ENCODE measurements around the gene POLG2.
A peak's percentile ranks its signal among the peaks of the same experiment; 100 is the strongest.
"Not testable (repeated sequence)": the region's sequence is repeated elsewhere in the genome, so short reads cannot be mapped to it uniquely, and the experiment has no call there.

The POLG2 gene

DNA sequence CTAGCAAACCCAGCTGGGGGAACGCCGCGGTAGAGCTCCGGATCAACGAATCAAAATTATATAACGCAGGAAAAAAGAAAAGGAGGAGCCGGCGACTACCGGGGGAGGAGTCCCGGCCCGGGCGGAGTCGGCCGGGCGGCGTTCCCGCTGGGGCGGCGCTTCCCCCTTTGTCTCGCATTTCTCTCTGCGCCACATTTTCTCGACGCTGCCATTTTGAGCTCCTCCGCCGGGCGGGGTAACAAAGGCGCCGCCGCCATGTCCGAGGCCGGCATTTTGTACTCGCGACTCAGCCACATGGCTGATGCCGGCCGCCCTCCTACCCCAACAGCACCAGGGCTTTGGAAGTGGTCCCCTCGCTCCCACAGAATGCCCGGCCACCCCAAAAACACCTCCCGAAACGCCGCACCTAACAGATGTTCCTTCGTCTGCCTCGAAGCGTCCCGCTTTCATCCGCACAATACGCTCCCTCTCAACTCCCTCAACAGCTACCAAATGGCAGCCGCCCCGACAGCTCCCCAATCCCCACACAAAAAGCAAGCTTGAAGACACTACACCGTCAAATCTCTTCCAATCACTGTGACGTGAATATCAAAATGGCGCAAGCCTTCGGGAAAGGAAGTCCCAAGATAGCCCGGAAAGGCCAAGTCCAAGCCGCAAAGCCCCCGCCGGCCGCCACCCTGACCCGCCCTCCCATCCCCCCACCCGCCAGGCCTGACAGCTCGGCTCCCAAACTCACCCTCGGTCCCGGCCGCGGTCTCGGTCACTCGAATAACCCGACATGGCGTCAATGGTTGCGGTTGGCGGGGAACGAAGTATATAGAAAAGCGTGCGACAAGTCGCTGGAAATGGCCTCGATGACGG is 8.7 kb upstream of the POLG2 start:
- peak; percentile 77 for DNase-seq

DNA sequence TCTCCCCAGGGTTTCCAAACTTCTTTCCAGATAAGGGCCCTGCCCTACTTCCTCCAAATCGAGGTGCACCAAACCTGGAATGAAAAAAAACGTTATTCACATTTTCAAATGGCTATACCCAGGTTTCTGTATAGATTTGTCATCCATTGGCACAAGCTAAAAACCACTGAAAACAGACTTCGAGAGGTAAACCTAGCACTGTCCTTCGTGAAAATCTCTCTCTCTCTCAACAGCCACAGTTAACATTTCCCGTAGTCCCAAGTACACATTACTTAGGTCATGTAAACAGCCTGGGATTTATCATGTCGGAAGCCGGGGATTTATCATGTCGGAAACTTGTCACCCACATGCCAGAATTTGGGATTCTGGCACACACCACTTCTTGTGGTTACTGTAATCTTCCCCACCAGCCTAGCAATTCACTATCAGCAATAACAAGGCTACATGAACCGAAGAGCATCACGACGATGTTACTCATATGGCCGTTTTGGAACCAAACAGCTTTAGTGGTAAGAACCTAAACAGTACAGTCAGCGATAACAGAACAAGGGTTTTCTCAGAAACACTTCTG is 8.0 kb upstream of the POLG2 start:
- peak; percentile 65 for DNase-seq

DNA sequence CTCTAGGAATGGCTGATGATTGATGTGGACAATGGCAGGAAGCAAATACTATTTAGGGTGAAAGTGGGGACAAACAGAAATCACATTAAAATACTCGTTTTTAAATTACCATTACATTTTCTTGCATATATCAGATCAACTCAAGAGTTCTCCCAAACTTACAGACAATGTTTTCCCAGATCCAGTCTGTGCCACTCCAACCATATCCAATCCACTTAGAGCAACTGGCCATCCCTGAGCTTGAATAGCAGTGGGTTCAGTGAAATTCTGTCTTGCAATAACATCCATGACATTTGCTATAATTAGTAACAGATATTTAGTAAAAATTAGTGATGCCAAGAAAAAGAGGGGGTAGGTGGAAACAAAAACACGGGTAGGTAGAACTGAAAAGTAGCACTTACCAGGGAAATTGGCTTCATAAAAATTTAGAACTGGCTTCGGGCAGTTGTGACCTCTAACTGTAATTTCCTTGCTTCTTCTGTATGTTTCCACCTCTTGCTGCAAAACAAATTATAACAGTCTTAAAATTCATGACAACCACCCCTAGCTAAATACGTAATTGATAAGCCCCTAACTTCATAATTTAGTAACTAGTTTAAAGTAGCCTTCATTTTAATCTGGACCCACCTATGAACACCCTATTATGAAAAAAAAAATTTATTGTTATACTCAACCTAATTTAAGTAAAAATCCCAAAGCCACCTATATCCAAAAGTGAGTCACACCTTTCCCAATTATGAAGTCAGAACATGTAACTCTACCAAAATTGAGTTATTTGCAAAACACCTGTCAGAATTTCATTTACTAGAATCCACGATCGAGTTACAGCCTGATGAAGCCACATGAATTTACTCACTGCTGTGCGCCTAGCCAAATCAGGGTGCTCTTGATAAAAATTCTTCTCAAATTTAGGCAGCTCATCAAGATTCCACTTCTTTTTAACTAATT is 7.2 kb upstream of the POLG2 start:
- no peak for DNase-seq

DNA sequence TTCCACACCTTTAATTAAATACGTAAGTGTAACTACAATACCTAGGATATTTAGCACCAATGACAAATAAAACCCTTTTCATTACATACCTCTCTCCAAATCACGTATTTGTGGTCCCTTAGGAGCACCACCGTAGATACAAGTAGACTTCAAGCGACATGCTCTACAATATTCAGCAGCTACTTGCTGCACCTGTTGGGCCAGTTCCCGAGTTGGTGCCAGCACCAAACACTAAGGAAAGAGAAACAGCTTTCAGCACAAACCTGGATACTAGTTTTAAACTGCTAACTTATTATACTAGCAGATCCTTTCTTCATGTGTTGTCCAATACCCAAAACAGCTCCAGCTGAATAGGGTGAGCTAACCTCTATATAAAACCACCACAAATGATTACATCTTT is 6.5 kb upstream of the POLG2 start:
- DNase-seq: no peak

DNA sequence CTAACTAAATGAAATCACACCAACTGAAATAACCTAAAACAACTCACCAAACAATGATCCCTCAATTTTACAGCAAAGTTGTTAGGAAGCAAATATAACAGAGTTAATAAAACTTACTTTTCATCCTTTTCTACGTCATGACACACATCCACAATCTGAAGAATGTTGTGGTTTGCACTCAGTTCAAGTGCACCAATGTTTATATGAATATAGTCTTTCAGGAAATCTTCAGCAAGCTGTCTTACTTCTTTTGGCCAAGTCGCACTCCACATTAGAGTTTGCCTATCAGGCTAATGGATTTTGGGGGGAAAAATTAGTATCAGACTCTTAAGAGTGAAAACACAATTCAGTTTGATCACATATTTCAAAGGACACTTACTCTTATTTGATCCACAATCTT is 6.0 kb upstream of the POLG2 start:
- DNase-seq: no peak

DNA sequence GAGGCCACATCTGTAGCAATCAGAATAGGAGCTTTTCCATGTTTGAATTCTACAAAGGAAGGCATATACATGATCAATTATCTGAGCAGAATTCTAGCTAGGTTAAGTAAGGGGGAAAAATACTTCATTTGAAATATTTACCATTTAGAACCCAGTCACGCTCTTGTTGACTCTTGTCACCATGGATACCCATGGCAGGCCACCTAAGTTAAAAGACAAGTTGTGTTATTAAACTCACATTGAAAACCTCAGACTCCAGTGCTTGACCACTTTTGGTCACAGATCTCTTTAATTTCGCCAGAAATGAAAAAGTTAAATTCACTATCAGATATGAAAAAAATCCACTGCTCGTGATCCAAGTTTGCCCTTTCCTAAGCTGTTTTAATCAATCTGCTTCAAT is 5.2 kb upstream of the POLG2 start:
- DNase-seq: no peak

DNA sequence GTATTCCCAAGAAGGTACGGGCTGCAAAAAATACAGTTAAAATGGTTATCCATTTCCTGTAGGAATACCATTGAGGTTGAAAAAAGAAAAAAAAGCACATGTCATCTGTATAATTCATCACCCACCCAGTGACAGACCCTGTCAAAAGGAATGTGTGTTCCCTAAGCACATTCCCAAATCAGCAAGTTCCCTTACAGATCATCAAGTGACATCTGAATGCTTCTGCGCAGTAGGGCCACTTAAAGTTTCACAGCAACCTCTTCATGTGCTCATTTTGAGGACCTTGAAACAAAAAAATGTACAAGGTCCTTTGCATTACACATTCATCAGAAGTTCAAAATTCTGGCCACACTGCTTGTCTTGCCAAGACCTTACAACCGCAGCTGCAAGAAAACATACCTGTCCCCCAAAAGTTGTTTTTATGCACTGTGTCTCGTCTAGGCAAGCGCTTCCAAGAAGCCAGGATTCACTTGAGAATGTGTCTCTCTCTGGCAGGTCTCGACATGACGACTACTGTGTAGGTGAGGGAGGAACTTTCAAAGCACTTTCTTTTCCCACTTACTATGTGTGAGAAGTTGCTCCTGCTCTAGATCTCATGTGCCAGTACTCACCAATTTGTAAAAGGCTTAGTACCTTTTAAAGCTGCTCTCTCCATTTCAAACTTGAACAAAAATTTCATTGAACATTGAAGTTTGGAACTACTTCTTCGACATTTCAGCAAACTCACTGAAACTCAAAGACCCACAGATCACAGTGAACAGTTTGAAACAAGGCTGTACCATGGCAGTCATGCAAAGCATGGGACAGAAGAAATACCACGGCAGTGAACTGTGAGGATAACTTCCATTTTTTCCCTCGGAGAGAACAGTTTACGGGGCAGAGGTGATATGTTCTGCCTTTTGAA is 4.3 kb upstream of the POLG2 start:
- no peak for DNase-seq

DNA sequence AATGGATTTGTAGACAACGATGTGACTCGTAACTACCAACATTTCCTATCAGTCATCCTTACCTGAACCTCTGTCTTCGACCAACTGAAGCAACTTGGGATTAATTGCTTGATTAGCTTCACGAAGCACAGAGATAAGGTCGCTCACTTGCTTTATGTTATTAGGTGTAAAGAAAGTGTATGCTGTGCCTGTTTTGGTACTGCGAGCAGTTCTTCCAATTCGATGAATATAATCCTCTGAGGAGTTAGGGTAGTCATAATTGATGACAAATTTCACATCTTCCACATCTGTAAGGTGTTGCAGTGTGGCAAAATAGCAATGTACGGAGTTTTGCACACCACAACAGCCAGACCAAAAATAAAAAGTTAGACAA is 3.6 kb upstream of the POLG2 start:
- DNase-seq: no peak

DNA sequence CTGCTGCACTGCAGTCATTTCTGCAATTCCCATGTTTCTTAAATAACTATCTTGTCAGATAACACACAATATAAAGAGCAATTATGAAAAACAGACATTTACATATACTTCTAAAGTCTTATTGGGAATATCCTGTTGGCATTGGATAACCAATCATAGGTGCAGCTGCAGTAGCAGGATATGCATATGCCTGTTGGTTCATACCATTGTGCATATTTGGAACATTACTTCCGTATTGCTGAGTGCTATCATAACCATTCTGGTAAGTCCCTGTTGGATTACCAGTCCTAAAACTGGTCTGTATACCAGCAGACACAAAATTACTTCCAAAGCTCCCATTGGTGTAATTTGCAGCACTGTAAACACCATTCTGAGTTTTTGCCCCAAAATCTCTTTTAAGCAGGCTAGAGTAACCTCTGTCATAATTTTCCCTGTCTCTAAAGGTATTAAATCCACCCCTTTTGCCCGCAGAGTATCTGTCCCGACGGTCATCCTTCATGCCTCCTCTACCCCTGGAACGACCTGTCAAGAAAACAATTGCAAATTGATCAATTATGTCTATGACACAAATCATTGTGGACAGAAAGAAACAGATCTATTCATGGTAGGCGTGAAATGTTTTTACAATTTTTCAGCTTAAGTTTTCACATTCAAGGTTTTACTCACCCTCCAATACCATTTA is 3.1 kb upstream of the POLG2 start:
- no peak for DNase-seq

DNA sequence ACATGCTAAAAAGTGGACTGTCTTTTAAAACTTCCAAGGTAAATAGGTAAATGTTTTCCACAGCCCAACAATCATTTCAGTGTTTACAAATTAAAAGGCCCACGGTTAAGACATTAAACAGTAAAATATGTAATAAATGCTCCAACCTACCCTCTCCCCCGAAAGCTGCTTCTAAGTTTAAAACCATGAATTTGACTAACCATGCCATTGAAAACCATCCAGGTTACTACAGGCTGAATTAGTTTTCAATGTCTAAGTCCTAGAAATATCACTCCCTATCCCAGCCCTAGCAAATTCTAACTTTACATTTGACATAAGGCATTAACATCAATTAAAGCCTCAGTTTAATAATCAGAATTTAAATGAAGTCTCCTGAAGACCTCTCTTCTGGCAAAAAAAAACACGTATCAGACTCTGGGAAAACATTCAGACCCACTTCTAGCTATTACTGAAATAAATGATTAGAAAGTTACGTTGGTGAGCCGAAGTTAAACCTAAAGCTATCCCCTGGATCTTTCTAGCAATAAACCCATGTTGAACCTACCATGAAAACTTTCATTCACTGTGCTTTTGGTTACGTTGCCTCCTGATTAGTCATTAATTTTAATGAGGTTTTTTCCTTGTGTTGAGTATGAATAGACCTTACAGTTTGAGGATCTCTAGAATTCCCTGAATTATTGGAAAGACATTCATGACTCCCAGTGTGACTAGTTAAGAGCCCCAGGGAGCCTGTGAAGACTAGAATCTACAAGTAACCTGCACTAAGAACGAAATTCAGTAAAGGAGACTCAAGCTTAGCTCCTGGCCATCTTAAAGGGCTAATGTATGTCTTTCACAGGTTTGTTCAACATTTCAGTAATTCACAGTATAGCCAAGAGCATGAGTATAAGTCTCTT is 1.7 kb upstream of the POLG2 start:
- DNase-seq: no peak

DNA sequence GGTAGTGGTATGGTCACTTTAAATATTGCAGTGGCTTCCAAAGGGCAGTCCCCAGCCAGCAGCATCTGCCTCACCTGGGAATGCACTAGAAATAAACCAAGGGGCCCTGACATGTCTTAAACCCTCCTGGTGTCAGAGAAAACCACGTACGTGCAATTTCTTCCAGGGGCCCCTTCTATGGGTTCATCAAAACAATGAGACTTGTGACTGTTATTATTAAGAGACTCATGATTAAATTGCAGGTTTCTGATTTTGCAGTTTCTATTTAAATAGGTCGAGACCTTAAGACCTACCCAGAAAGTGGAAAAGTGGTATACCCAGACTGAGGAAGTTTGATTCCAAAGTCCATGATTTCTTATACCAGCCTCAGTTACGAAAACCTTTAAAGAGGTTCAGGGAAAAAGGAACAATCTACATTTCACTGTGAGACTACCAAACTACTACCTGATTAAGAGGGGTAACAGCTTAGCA is 746 bp upstream of the POLG2 start:
- DNase-seq: peak; percentile 38

DNA sequence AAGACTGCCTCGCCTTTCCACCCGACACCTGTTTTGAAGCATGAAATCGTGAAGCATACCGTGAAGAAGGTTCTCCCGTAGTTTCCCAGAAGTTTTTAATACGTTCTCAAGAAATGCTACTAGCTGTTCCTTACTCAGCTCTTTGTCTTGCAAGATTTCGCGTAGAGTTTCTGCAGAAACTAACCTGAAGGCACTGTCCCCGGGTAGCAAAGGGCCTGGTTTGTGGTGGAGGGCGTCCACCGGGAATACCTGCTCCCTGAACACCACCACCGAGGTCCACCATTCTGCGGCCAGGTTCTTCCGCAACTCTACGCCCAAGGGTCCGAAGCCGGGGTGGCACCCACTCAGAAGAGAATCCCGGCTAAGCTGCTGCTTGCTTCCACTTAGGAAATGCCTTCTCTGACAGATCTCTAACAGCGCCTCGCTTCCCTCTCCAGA is 487 bp downstream of the POLG2 start:
- no peak for DNase-seq

DNA sequence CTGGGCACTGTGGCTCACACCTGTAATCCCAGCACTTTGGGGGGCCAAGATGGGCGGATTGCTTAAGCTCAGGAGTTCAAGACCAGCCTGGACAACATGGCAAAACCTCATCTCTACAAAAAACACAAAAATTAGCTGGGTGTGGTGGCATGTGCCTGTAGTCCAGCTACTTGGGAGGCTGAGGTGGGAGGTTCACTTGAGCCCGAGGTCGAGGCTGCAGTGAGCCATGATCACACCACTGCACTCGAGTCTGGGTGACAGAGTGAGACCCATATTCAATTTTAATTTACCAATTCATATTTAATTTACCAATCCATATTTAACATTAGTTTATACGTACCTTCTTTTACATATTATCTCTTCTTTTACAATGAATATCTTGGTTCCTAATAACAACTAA is 1.6 kb downstream of the POLG2 start:
- not testable (repeated sequence) for DNase-seq

DNA sequence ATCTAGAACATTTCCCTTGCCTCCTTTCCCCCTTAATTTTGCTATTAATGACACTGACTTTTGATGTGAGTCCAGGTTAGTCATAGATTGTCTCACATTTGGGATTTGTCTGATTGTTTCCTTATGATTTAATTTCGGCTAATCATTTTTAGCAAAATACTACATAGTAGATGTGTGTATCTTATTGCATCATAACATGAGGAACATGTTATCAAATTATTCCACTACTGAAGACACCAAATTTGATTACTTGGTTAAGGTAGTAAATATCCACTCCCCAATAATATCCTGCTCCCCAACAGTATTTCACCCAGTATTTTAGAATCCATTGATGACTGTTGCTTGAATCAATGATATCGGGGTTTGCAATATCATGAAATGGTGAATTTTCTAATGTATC is 2.7 kb downstream of the POLG2 start:
- DNase-seq: no peak

DNA sequence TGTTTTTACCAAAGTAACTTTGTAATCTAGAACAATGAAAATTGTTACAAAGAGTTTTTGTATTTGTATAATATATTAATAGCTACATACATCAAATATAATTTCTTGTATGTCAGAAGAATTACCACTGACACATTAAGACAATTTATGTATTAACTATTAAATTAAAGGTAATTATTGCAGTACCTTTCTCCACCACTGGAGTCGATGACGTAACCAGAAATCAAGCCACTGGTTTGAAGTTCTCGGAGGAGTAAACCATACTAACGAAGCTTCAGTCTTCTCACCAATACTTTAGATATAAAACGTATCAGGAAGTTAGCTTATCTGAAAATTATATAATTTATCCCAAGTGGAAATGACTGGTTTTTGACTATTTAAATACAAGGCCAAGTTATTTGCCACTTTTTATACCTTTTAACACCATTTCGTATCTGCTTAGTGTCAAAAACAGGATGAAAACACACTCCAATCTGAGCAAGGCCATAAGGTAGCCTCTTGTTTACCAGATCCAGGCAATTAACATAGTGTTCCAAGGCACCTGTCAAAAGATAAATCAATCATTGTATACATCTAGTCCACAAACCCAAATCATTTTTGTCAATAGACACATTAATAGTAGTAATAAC is 4.3 kb downstream of the POLG2 start:
- DNase-seq: no peak

DNA sequence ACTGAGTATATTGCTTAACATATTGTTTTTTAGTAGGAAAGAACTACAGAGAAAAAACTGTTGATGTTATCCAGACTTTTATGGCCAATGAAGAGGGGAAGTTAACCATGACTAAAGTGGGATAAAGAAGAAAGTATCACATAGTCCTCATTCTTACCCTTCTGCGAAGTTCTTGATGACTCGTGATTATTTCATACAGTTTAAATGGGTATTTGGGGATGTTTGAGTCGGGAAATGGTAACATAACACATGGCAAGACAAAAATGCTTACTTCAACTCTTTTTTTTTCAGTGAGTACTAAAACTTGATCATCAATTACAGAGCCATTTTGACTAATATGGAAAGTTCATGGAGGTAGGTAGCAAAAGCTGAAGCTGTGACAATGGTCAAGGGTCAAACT is 4.9 kb downstream of the POLG2 start:
- no peak for DNase-seq

DNA sequence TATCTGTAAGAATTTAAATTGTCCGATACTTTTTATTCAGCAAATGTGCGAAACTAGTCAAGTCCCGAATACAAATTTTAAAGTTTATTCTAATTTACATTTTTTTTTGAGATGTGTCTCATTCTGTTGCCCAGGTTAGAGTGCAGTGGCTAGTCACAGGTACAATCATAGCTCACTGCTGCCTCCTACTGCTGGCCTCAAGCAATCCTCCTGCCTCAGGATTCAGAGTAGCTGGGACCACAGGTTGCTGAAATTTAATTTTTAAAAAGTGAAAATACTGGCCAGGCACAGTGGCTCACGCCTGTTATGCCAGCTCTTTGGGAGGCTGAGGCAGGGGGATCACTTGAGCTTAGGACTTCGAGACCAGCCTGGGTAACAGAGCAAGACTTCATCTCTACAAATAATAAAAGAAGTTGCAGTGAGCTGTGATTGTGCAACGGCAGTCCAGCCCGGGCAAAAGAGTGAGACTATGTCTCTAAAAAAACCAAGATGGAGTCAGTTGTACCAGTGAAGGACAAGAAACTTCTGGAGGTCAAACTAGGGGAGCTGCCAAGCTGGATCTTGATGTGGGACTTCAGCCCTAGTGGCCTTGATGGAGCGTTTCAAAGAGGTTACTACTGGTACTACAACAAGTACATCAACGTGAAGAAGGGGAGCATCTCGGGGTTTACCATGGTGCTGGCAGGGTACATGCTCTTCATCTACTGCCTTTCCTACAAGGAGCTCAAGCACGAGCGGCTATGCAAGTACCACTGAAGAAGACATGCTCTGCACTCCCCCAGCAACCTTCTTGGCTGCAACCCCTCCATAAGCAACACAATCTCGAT is 5.6 kb downstream of the POLG2 start:
- peak; percentile 25 for DNase-seq

DNA sequence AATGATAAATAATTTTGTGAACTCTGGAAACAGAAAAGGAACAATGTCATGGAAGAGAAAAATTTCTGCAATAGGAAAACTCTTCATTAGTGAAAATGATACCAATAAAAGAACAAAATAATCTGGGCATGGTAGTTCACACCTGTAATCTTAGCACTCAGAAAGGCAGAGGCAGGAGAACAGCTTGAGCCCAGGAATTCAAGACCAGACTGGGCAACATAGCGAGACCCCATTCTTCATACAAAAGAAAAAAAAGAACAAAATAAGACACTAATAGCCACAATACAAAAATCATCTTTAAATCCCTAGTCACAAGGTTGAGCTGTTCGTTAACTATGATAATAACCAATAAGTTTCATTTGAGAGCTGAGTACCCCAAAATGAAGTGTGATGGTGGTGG is 8.6 kb downstream of the POLG2 start:
- no peak for DNase-seq

DNA sequence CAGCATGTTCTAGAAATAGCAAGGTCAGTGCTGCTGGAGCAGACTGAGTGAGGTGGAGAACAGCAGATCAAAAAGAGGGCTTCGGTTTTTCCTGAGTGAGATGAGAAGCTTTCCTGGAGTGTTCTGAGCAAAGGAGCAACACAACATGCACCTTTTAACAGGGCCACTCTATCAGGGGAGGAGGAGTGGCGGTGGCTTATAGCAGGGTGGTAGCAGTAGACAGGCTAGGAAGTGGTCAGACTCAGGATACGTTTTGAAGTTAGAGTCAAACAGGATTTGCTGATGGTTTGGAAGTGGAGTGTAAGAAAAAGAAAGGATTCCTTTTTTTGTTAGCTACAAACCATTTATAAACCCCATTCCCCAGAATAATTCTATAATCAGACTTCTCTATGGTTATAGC is 12.5 kb downstream of the POLG2 start:
- no peak for DNase-seq
